Neural cell (in vitro differentiated cells): ENCODE results near the gene ASB1. TPM values are rescaled to one million over a fixed set of nuclear protein-coding genes. Genes with fewer than 3 reads are reported as not detected.

Experiments used
- H2AFZ ChIP-seq: fragments of 200-600, 300-800 bp; sonication (generic), shearing (Covaris generic); 2 replicates; pipeline ENCODE4 v1.6.0; 2014; ENCODE audit warnings: low read depth, mild to moderate bottlenecking, antibody characterized with exemption, low read length, moderate library complexity
- H3F3A ChIP-seq: fragments of 200-600 bp; shearing (Covaris generic); 2 replicates; pipeline ENCODE4 v1.6.1; 2016; ENCODE audit warnings: mild to moderate bottlenecking, moderate library complexity, mixed read lengths, antibody characterized with exemption, low read length; ENCODE audit not compliant: insufficient read depth, poor library complexity, severe bottlenecking
- H3K27ac ChIP-seq: fragments of 200-600, 300-800 bp; sonication (generic), shearing (Covaris generic); 2 replicates; pipeline ENCODE4 v1.5.1; 2014; ENCODE audit warnings: mild to moderate bottlenecking, low read length, moderate library complexity
- H3K27me3 ChIP-seq: fragments of 300-800, 200-600 bp; sonication (generic), shearing (Covaris generic); 2 replicates; pipeline ENCODE4 v1.6.0; 2014; ENCODE audit warnings: mild to moderate bottlenecking, low read depth, low read length, moderate library complexity; ENCODE audit not compliant: insufficient read depth
- H3K36me3 ChIP-seq: fragments of 300-800, 200-600 bp; sonication (generic), shearing (Covaris generic); 2 replicates; pipeline ENCODE4 v1.5.1; 2014; ENCODE audit warnings: mild to moderate bottlenecking, antibody characterized with exemption, low read length, moderate library complexity; ENCODE audit not compliant: insufficient read depth
- H3K4me2 ChIP-seq: fragments of 300-800, 200-600 bp; sonication (generic), shearing (Covaris generic); 2 replicates; pipeline ENCODE4 v1.6.0; 2014; ENCODE audit warnings: mild to moderate bottlenecking, low read length
- H3K4me3 ChIP-seq: fragments of 300-800, 200-600 bp; sonication (generic), shearing (Covaris generic); 2 replicates; pipeline ENCODE4 v1.5.1; 2014; ENCODE audit warnings: mild to moderate bottlenecking, low read length, moderate library complexity
- H3K79me2 ChIP-seq: fragments of 200-600 bp; shearing (Covaris generic); replicated peaks from 2 replicates; pipeline ENCODE4 v1.6.0; 2014; ENCODE audit warnings: mild to moderate bottlenecking, low read length, moderate library complexity; ENCODE audit not compliant: insufficient read depth
- H3K9ac ChIP-seq: fragments of 300-800, 200-600 bp; sonication (generic), shearing (Covaris generic); 2 replicates; pipeline ENCODE4 v1.6.1; 2016; ENCODE audit warnings: mild to moderate bottlenecking, low read length, mixed read lengths
- H3K9me2 ChIP-seq: fragments of 200-600 bp; shearing (Covaris generic); 2 replicates; pipeline ENCODE4 v1.6.1; 2016; ENCODE audit warnings: mild to moderate bottlenecking, low read length, mixed read lengths; ENCODE audit not compliant: insufficient read depth
- H3K9me3 ChIP-seq: fragments of 200-600, 300-800 bp; sonication (generic), shearing (Covaris generic); 2 replicates; pipeline ENCODE4 v1.6.1; 2016; ENCODE audit warnings: mild to moderate bottlenecking, mixed run types, low read length, moderate library complexity, mixed read lengths
- H4K20me1 ChIP-seq: fragments of 200-600 bp; shearing (Covaris generic); 2 replicates; pipeline ENCODE4 v1.6.1; 2016; ENCODE audit warnings: mild to moderate bottlenecking, mixed run types; ENCODE audit not compliant: insufficient read depth
- CTCF ChIP-seq: fragments of 450-650 bp; IDR thresholded peaks from 2 replicates; pipeline ENCODE4 v1.5.1; 2014; ENCODE audit warnings: antibody characterized with exemption, mild to moderate bottlenecking, moderate library complexity; ENCODE audit not compliant: poor library complexity, severe bottlenecking
- EP300 ChIP-seq: fragments of 450-650 bp; conservative IDR thresholded peaks from 2 replicates; pipeline ENCODE4 v1.6.1; 2014; ENCODE audit warnings: antibody characterized with exemption, mild to moderate bottlenecking, moderate library complexity; ENCODE audit not compliant: poor library complexity, severe bottlenecking
- EZH2 ChIP-seq: fragments of 200-600, 300-800 bp; shearing (Covaris generic), sonication (generic); IDR thresholded peaks from 2 replicates; pipeline ENCODE4 v1.6.1; 2014; ENCODE audit warnings: antibody characterized with exemption, low read length, borderline replicate concordance, mild to moderate bottlenecking; ENCODE audit not compliant: insufficient read depth, poor library complexity, severe bottlenecking
- MXI1 ChIP-seq: fragments of 450-650 bp; conservative IDR thresholded peaks from 2 replicates; pipeline ENCODE4 v1.6.1; 2014; ENCODE audit warnings: antibody characterized with exemption, mild to moderate bottlenecking; ENCODE audit not compliant: poor library complexity, severe bottlenecking
- POLR2AphosphoS5 ChIP-seq: IDR thresholded peaks from 2 replicates; pipeline ENCODE4 v1.6.1; 2012
- RAD21 ChIP-seq: fragments of 450-650 bp; conservative IDR thresholded peaks from 2 replicates; pipeline ENCODE4 v1.6.1; 2014; ENCODE audit warnings: antibody characterized with exemption, mild to moderate bottlenecking, moderate library complexity
- REST ChIP-seq: IDR thresholded peaks from 2 replicates; pipeline ENCODE4 v1.6.1; 2012; ENCODE audit warnings: borderline replicate concordance
- SMC3 ChIP-seq: fragments of 450-650 bp; conservative IDR thresholded peaks from 2 replicates; pipeline ENCODE4 v1.6.1; 2014; ENCODE audit warnings: antibody characterized with exemption, mild to moderate bottlenecking, moderate library complexity; ENCODE audit not compliant: poor library complexity
- TAF1 ChIP-seq: IDR thresholded peaks from 2 replicates; pipeline ENCODE4 v1.6.1; 2012; ENCODE audit warnings: low read depth
- polyA plus RNA-seq: library from polyadenylated mRNA; depleted of rRNA; stranded (reverse); fragments of >200 nt; gene quantifications from 2 replicates; pipeline ENCODE4 v1.2.3, GENCODE V29; 2014

Gene ASB1
- polyA plus RNA-seq, 1 donor from 2014 or later, result 13.7 TPM

- Histone ChIP-seq H3K4me2 (no peak overlapping the region), H3F3A (no peaks in the 10 kb centered on the region), H3K27me3 (no peaks in the 10 kb centered on the region), H4K20me1 (no peaks in the 10 kb centered on the region), H3K9me2 (no peaks in the 10 kb centered on the region), H3K4me3 (no peak overlapping the region), H3K79me2 (no peaks in the 10 kb centered on the region), H2AFZ (no peak overlapping the region), H3K9me3 (no peaks in the 10 kb centered on the region), H3K9ac (no peak overlapping the region), H3K36me3 (no peaks in the 10 kb centered on the region), H3K27ac (no peak overlapping the region)
- TF ChIP-seq TAF1, result no peak
- TF ChIP-seq MXI1, result no peak
- TF ChIP-seq CTCF, result no peak
- no peak for TF ChIP-seq REST
- TF ChIP-seq RAD21, result no peak
- no peak for TF ChIP-seq POLR2AphosphoS5
- TF ChIP-seq SMC3, result no peak
- no peak for TF ChIP-seq EZH2
- TF ChIP-seq EP300, result no peak
Observed at GRCh38 chr2:238399094-238399493, 27.6 kb upstream of the ASB1 start.

GRCh38 chr2:238401551-238401950 is 25.2 kb upstream of the ASB1 start:
- H3K27ac ChIP-seq, result no peak overlapping the region
- H2AFZ ChIP-seq, result no peak overlapping the region
- no peaks in the 10 kb centered on the region for H3K9me3 ChIP-seq
- no peaks in the 10 kb centered on the region for H3K36me3 ChIP-seq
- H3K27me3 ChIP-seq, result no peaks in the 10 kb centered on the region
- no peaks in the 10 kb centered on the region for H4K20me1 ChIP-seq
- no peaks in the 10 kb centered on the region for H3K79me2 ChIP-seq
- H3K9me2 ChIP-seq, result no peaks in the 10 kb centered on the region
- no peak overlapping the region for H3K4me2 ChIP-seq
- no peak overlapping the region for H3K4me3 ChIP-seq
- no peak overlapping the region for H3K9ac ChIP-seq
- no peaks in the 10 kb centered on the region for H3F3A ChIP-seq
- TF ChIP-seq POLR2AphosphoS5 (no peak), EP300 (no peak), REST (no peak), RAD21 (no peak), TAF1 (no peak), EZH2 (no peak), SMC3 (no peak), MXI1 (no peak), CTCF (no peak)
